WTC11 (cell line): Measurements from ENCODE around the gene RBMS1. TPM values are rescaled to one million over a fixed set of nuclear protein-coding genes. Genes with fewer than 3 reads are reported as not detected.

Experiments
- ATAC-seq: fragments of 200-7000 bp; cut with Tn5 transposase; 2 replicates; pipeline ENCODE4 v1.10.0; 2021; ENCODE audit warnings: mild to moderate bottlenecking, moderate library complexity
- CTCF ChIA-PET: fragments of 300-600 bp; sonication (Branson Sonifier 250); formaldehyde crosslinking; loops from one replicate; lab custom pipeline; 2021; ENCODE audit warnings: antibody characterized with exemption; lab: Charles Lee
- POLR2A ChIA-PET: fragments of 350-600 bp; sonication (Branson Sonifier 250); formaldehyde crosslinking; loops from one replicate; lab custom pipeline; 2021; ENCODE audit warnings: antibody characterized with exemption; lab: Charles Lee
- DNase-seq: peaks from one replicate; pipeline ENCODE4 v3.0.0; 2021; ENCODE audit warnings: low spot score
- H3K27ac Mint-ChIP-seq: 2 replicates; pipeline ENCODE4 v1.8.0; 2021; ENCODE audit warnings: mixed read lengths
- H3K27me3 Mint-ChIP-seq: 2 replicates; pipeline ENCODE4 v1.8.0; 2021; ENCODE audit warnings: low read depth, mild to moderate bottlenecking, moderate library complexity, mixed read lengths
- H3K36me3 Mint-ChIP-seq: 2 replicates; pipeline ENCODE4 v1.8.0; 2021; ENCODE audit warnings: mixed read lengths
- H3K4me1 Mint-ChIP-seq: 2 replicates; pipeline ENCODE4 v1.8.0; 2022; ENCODE audit warnings: mixed read lengths
- H3K4me3 Mint-ChIP-seq: 2 replicates; pipeline ENCODE4 v1.8.0; 2021; ENCODE audit warnings: mild to moderate bottlenecking, moderate library complexity, mixed read lengths
- H3K9me3 Mint-ChIP-seq: 2 replicates; pipeline ENCODE4 v1.8.0; 2021; ENCODE audit warnings: mixed read lengths
- AR ChIP-seq: fragments of 250-450 bp; sonication (Bioruptor Pico); IDR thresholded peaks from 2 replicates; pipeline ENCODE4 v1.9.0; 2021; ENCODE audit warnings: mild to moderate bottlenecking
- ATF1 ChIP-seq: sonication (generic); formaldehyde crosslinking; IDR thresholded peaks from 2 replicates; pipeline ENCODE4 v1.8.1; 2023; ENCODE audit warnings: mild to moderate bottlenecking, moderate library complexity, missing genetic modification reagents
- CREM ChIP-seq: sonication (generic); formaldehyde crosslinking; IDR thresholded peaks from 2 replicates; pipeline ENCODE4 v1.8.1; 2022; ENCODE audit warnings: mild to moderate bottlenecking, missing genetic modification reagents, moderate library complexity
- CTCF ChIP-seq: fragments of 200-600 bp; IDR thresholded peaks from 2 replicates; pipeline ENCODE4 v1.8.0; 2022; ENCODE audit warnings: antibody characterized with exemption
- ESRRA ChIP-seq: sonication (generic); formaldehyde crosslinking; IDR thresholded peaks from 2 replicates; pipeline ENCODE4 v1.8.1; 2022; ENCODE audit warnings: mild to moderate bottlenecking, missing genetic modification reagents, borderline replicate concordance
- ETV6 ChIP-seq: sonication (generic); formaldehyde crosslinking; IDR thresholded peaks from 2 replicates; pipeline ENCODE4 v1.8.1; 2022; ENCODE audit warnings: mild to moderate bottlenecking, missing genetic modification reagents
- FOXP4 ChIP-seq: sonication (generic); formaldehyde crosslinking; IDR thresholded peaks from 2 replicates; pipeline ENCODE4 v1.8.0; 2022; ENCODE audit warnings: mild to moderate bottlenecking, missing genetic modification reagents
- GRHL2 ChIP-seq: fragments of 250-450 bp; sonication (Bioruptor Pico); IDR thresholded peaks from 2 replicates; pipeline ENCODE4 v1.8.0; 2022; ENCODE audit warnings: mild to moderate bottlenecking, moderate library complexity; ENCODE audit not compliant: insufficient replicate concordance, severe bottlenecking
- JAZF1 ChIP-seq: fragments of 250-450 bp; sonication (Bioruptor Pico); IDR thresholded peaks from 2 replicates; pipeline ENCODE4 v1.9.0; 2021; ENCODE audit warnings: moderate library complexity, mild to moderate bottlenecking, inconsistent platforms
- KAT7 ChIP-seq: sonication (generic); formaldehyde crosslinking; IDR thresholded peaks from 2 replicates; pipeline ENCODE4 v1.8.1; 2023; ENCODE audit warnings: missing genetic modification reagents, mild to moderate bottlenecking, borderline replicate concordance
- NFE2L1 ChIP-seq: sonication (generic); formaldehyde crosslinking; IDR thresholded peaks from 2 replicates; pipeline ENCODE4 v1.8.1; 2023; ENCODE audit warnings: missing genetic modification reagents
- NR1H2 ChIP-seq: sonication (generic); formaldehyde crosslinking; IDR thresholded peaks from 2 replicates; pipeline ENCODE4 v1.9.0; 2021; ENCODE audit warnings: mild to moderate bottlenecking, moderate library complexity, missing genetic modification reagents
- PRRX2 ChIP-seq: fragments of 250-450 bp; sonication (Bioruptor Pico); IDR thresholded peaks from 2 replicates; pipeline ENCODE4 v1.8.0; 2021; ENCODE audit warnings: mild to moderate bottlenecking
- RORB ChIP-seq: fragments of 250-450 bp; sonication (Bioruptor Pico); IDR thresholded peaks from 2 replicates; pipeline ENCODE4 v1.9.0; 2021; ENCODE audit warnings: mild to moderate bottlenecking
- TEAD4 ChIP-seq: sonication (generic); formaldehyde crosslinking; IDR thresholded peaks from 2 replicates; pipeline ENCODE4 v1.8.0; 2022; ENCODE audit warnings: mild to moderate bottlenecking, missing genetic modification reagents
- USF1 ChIP-seq: sonication (generic); formaldehyde crosslinking; IDR thresholded peaks from 2 replicates; pipeline ENCODE4 v1.8.0; 2022; ENCODE audit warnings: mild to moderate bottlenecking, missing genetic modification reagents
- ZNF121 ChIP-seq: sonication (generic); formaldehyde crosslinking; IDR thresholded peaks from 2 replicates; pipeline ENCODE4 v1.8.0; 2023; ENCODE audit warnings: missing genetic modification reagents
- ZNF219 ChIP-seq: sonication (generic); formaldehyde crosslinking; IDR thresholded peaks from 2 replicates; pipeline ENCODE4 v1.8.0; 2023; ENCODE audit warnings: missing genetic modification reagents, mild to moderate bottlenecking, borderline replicate concordance
- ZNF317 ChIP-seq: sonication (generic); formaldehyde crosslinking; IDR thresholded peaks from 2 replicates; pipeline ENCODE4 v1.8.1; 2023; ENCODE audit warnings: low read depth, mild to moderate bottlenecking, moderate library complexity, missing genetic modification reagents, borderline replicate concordance
- ZSCAN18 ChIP-seq: fragments of 250-450 bp; sonication (Bioruptor Pico); IDR thresholded peaks from 2 replicates; pipeline ENCODE4 v2.1.2; 2022; ENCODE audit warnings: mild to moderate bottlenecking, moderate library complexity
- total RNA-seq: library from RNA; stranded (reverse); gene quantifications from 3 replicates; pipeline ENCODE4 v1.2.3, GENCODE V29; 2021
- TF ChIP-seq, protein P1 (sequence below): sonication (generic); formaldehyde crosslinking; IDR thresholded peaks from 2 replicates; pipeline ENCODE4 v1.8.0; 2022; ENCODE audit warnings: missing genetic modification reagents

The RBMS1 gene
- total RNA-seq, 1 experiment from 2014 or later: 56.3 TPM

DNA sequence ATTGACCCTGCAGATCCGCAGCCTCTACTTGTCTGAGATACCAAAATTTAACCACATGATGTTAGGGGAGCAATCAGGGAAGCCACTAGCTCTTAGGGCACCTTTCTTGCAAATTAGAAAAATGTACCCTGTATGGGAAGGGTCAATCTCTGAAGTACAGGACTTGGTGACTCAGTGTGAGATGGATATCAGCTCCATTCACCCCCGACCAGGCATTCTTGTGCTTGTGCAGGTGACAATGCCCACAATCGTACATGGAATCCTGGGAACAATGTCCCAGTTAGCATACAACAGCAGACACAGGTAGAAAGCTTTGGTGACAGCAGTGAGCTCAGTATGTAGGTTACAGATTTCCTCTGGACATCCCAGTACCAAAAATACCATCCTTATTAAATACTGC, 155.9 kb downstream of the RBMS1 start:
- no peak for ATAC-seq
- H3K9me3 Mint-ChIP-seq: no peaks in the 10 kb centered on the region
- H3K27me3 Mint-ChIP-seq: no peaks in the 10 kb centered on the region
- CTCF ChIA-PET: interaction anchor here (2.9 kb wide), 1 partner anchor 14 kb away, joined by 12 read pairs; no protein-coding TSS in a partner anchor
- POLR2A ChIA-PET: no interaction called here
- H3K4me3 Mint-ChIP-seq: no peak overlapping the region
- no peaks in the 10 kb centered on the region for H3K36me3 Mint-ChIP-seq
- DNase-seq: no peak
- H3K4me1 Mint-ChIP-seq: peaks cover 25% of the 10 kb centered on the region
- H3K27ac Mint-ChIP-seq: no peak overlapping the region
- TF ChIP-seq AR (CRISPR knock-in tag): no peak
- no peak for TF ChIP-seq PRRX2 (CRISPR knock-in tag)
- TF ChIP-seq USF1 (CRISPR knock-in tag): no peak
- no peak for TF ChIP-seq CTCF
- TF ChIP-seq ZSCAN18 (CRISPR knock-in tag): no peak
- no peak for TF ChIP-seq CREM (CRISPR knock-in tag)

- no peaks in the 10 kb centered on the region for H3K27me3 Mint-ChIP-seq
- no peak overlapping the region for H3K27ac Mint-ChIP-seq
- TF ChIP-seq GRHL2 (CRISPR knock-in tag): no peak
- TF ChIP-seq, protein P1, sequence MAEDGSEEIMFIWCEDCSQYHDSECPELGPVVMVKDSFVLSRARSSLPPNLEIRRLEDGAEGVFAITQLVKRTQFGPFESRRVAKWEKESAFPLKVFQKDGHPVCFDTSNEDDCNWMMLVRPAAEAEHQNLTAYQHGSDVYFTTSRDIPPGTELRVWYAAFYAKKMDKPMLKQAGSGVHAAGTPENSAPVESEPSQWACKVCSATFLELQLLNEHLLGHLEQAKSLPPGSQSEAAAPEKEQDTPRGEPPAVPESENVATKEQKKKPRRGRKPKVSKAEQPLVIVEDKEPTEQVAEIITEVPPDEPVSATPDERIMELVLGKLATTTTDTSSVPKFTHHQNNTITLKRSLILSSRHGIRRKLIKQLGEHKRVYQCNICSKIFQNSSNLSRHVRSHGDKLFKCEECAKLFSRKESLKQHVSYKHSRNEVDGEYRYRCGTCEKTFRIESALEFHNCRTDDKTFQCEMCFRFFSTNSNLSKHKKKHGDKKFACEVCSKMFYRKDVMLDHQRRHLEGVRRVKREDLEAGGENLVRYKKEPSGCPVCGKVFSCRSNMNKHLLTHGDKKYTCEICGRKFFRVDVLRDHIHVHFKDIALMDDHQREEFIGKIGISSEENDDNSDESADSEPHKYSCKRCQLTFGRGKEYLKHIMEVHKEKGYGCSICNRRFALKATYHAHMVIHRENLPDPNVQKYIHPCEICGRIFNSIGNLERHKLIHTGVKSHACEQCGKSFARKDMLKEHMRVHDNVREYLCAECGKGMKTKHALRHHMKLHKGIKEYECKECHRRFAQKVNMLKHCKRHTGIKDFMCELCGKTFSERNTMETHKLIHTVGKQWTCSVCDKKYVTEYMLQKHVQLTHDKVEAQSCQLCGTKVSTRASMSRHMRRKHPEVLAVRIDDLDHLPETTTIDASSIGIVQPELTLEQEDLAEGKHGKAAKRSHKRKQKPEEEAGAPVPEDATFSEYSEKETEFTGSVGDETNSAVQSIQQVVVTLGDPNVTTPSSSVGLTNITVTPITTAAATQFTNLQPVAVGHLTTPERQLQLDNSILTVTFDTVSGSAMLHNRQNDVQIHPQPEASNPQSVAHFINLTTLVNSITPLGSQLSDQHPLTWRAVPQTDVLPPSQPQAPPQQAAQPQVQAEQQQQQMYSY (CRISPR knock-in tag): no peak
- TF ChIP-seq ZNF121 (CRISPR knock-in tag): no peak
- peaks cover 34% of the 10 kb centered on the region for H3K4me1 Mint-ChIP-seq
- POLR2A ChIA-PET: no interaction called here
- H3K9me3 Mint-ChIP-seq: no peaks in the 10 kb centered on the region
- no peak overlapping the region for H3K4me3 Mint-ChIP-seq
- DNase-seq: no peak
- H3K36me3 Mint-ChIP-seq: no peaks in the 10 kb centered on the region
- CTCF ChIA-PET: interaction anchor here (2.9 kb wide), 1 partner anchor 12 kb away, joined by 12 read pairs; no protein-coding TSS in a partner anchor
- no peak for ATAC-seq
Observed at GRCh38 chr2:160336635-160337034, 157.0 kb downstream of the RBMS1 start.

DNA sequence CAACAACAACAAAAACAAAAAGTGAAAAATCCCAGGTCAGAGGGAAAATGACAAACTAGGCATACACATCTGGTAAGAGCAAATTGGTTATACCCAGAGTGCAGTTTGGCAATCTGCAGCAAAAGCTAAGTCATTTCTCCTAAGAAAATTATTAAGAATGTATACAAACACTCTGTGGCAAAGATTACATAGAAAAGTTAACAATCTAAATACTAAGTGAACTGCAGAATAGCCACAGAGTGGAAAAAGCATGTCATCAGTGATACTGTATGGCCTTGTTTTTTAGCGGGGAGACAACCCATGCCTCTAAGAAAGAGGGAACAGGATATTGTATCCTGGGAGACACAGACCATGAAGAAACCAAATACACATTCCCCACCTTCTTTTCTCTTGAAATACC, 157.5 kb downstream of the RBMS1 start:
- Mint-ChIP-seq H3K27me3 (no peaks in the 10 kb centered on the region), H3K27ac (no peak overlapping the region), H3K4me1 (peaks cover 38% of the 10 kb centered on the region), H3K4me3 (no peak overlapping the region), H3K36me3 (no peaks in the 10 kb centered on the region), H3K9me3 (no peaks in the 10 kb centered on the region)
- DNase-seq (no peak), ATAC-seq (no peak)
- ChIA-PET CTCF (interaction anchor here (2.9 kb wide), 1 partner anchor 12 kb away, joined by 12 read pairs; no protein-coding TSS in a partner anchor), POLR2A (no interaction called here)
- TF ChIP-seq ZNF317 (CRISPR knock-in tag): no peak
- TF ChIP-seq ATF1 (CRISPR knock-in tag): no peak
- no peak for TF ChIP-seq JAZF1 (CRISPR knock-in tag)
- TF ChIP-seq TEAD4 (CRISPR knock-in tag): no peak
- TF ChIP-seq ETV6: no peak
- TF ChIP-seq FOXP4 (CRISPR knock-in tag): no peak
- no peak for TF ChIP-seq NFE2L1 (CRISPR knock-in tag)
- no peak for TF ChIP-seq ESRRA (CRISPR knock-in tag)
- TF ChIP-seq NR1H2 (CRISPR knock-in tag): no peak
- TF ChIP-seq RORB: no peak
- TF ChIP-seq ZNF219 (CRISPR knock-in tag): no peak
- TF ChIP-seq KAT7: no peak
